Gastrocnemius medialis (tissue), 4 donors: Measurements from ENCODE around the gene DMRT1.

Experiments used
- CTCF ChIP-seq, 5 experiments: fragments of 450-650 bp in 3 of 5; fragments of 200-600 bp in 2 of 5; sonication (generic) in 2 of 5; IDR thresholded peaks in 4 of 5; conservative IDR thresholded peaks in 1 of 5; 1 replicate in 4 of 5; 2 replicates in 1 of 5; pipeline ENCODE4 v1.5.1; 2016 to 2019; ENCODE audit warnings: antibody characterized with exemption in 5 of 5, mild to moderate bottlenecking in 3 of 5, moderate library complexity in 3 of 5
- POLR2A ChIP-seq, 2 donors: fragments of 450-650 bp; IDR thresholded peaks; one replicate each; pipeline ENCODE4 v1.6.1; 2017; ENCODE audit warnings: antibody characterized with exemption in 2 of 2, mild to moderate bottlenecking in 2 of 2, moderate library complexity in 2 of 2

GRCh38 chr9:965497-965896, 124.0 kb downstream of the DMRT1 start:
- TF ChIP-seq CTCF (IDR thresholded peaks at IDR 0.05 in 4 of 5, conservative IDR thresholded peaks at IDR 0.05 in 1 of 5) (no peak), POLR2A (IDR thresholded peaks at IDR 0.05) (no peak)
